Measurements from ENCODE around the gene LRRC8E.

- TF ChIP-seq, protein P1, sequence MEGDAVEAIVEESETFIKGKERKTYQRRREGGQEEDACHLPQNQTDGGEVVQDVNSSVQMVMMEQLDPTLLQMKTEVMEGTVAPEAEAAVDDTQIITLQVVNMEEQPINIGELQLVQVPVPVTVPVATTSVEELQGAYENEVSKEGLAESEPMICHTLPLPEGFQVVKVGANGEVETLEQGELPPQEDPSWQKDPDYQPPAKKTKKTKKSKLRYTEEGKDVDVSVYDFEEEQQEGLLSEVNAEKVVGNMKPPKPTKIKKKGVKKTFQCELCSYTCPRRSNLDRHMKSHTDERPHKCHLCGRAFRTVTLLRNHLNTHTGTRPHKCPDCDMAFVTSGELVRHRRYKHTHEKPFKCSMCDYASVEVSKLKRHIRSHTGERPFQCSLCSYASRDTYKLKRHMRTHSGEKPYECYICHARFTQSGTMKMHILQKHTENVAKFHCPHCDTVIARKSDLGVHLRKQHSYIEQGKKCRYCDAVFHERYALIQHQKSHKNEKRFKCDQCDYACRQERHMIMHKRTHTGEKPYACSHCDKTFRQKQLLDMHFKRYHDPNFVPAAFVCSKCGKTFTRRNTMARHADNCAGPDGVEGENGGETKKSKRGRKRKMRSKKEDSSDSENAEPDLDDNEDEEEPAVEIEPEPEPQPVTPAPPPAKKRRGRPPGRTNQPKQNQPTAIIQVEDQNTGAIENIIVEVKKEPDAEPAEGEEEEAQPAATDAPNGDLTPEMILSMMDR (IDR thresholded peaks at IDR 0.05) = no peak
- TF ChIP-seq ATF1 (CRISPR knock-in tag; IDR thresholded peaks at IDR 0.05) = no peak
- TF ChIP-seq SP1 (CRISPR knock-in tag; conservative IDR thresholded peaks at IDR 0.05) = no peak
- TF ChIP-seq ELF4 (CRISPR knock-in tag; IDR thresholded peaks at IDR 0.05; ENCODE audit: low read depth) = no peak
- TF ChIP-seq, protein P2, sequence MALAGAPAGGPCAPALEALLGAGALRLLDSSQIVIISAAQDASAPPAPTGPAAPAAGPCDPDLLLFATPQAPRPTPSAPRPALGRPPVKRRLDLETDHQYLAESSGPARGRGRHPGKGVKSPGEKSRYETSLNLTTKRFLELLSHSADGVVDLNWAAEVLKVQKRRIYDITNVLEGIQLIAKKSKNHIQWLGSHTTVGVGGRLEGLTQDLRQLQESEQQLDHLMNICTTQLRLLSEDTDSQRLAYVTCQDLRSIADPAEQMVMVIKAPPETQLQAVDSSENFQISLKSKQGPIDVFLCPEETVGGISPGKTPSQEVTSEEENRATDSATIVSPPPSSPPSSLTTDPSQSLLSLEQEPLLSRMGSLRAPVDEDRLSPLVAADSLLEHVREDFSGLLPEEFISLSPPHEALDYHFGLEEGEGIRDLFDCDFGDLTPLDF (CRISPR knock-in tag; IDR thresholded peaks at IDR 0.05) = no peak
- TF ChIP-seq ZNF232 (CRISPR knock-in tag; IDR thresholded peaks at IDR 0.05) = no peak
- no peak for TF ChIP-seq HMGXB4 (CRISPR knock-in tag; IDR thresholded peaks at IDR 0.05)
- TF ChIP-seq, protein P3, sequence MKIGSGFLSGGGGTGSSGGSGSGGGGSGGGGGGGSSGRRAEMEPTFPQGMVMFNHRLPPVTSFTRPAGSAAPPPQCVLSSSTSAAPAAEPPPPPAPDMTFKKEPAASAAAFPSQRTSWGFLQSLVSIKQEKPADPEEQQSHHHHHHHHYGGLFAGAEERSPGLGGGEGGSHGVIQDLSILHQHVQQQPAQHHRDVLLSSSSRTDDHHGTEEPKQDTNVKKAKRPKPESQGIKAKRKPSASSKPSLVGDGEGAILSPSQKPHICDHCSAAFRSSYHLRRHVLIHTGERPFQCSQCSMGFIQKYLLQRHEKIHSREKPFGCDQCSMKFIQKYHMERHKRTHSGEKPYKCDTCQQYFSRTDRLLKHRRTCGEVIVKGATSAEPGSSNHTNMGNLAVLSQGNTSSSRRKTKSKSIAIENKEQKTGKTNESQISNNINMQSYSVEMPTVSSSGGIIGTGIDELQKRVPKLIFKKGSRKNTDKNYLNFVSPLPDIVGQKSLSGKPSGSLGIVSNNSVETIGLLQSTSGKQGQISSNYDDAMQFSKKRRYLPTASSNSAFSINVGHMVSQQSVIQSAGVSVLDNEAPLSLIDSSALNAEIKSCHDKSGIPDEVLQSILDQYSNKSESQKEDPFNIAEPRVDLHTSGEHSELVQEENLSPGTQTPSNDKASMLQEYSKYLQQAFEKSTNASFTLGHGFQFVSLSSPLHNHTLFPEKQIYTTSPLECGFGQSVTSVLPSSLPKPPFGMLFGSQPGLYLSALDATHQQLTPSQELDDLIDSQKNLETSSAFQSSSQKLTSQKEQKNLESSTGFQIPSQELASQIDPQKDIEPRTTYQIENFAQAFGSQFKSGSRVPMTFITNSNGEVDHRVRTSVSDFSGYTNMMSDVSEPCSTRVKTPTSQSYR (CRISPR knock-in tag; IDR thresholded peaks at IDR 0.05) = no peak
- TF ChIP-seq E2F4 (CRISPR knock-in tag; IDR thresholded peaks at IDR 0.05; ENCODE audit: borderline replicate concordance, low read depth) = no peak
- TF ChIP-seq ETV6 (CRISPR knock-in tag; IDR thresholded peaks at IDR 0.05) = no peak
These were observed 7.3 kb downstream of the LRRC8E start for GRCh38 chr19:7895565-7895964.

Measured in WTC11 (cell line).